HG02870 (cell line): ENCODE measurements around the gene TRMT61B.
A peak's percentile ranks its signal among the peaks of the same experiment; 100 is the strongest.

Source experiments
- ATAC-seq: cut with Tn5 transposase; IDR thresholded peaks from one replicate; pipeline ENCODE4 v1.9.1; 2021; ENCODE audit warnings: mild to moderate bottlenecking, moderate library complexity; ENCODE audit not compliant: unreplicated experiment

TRMT61B gene

DNA sequence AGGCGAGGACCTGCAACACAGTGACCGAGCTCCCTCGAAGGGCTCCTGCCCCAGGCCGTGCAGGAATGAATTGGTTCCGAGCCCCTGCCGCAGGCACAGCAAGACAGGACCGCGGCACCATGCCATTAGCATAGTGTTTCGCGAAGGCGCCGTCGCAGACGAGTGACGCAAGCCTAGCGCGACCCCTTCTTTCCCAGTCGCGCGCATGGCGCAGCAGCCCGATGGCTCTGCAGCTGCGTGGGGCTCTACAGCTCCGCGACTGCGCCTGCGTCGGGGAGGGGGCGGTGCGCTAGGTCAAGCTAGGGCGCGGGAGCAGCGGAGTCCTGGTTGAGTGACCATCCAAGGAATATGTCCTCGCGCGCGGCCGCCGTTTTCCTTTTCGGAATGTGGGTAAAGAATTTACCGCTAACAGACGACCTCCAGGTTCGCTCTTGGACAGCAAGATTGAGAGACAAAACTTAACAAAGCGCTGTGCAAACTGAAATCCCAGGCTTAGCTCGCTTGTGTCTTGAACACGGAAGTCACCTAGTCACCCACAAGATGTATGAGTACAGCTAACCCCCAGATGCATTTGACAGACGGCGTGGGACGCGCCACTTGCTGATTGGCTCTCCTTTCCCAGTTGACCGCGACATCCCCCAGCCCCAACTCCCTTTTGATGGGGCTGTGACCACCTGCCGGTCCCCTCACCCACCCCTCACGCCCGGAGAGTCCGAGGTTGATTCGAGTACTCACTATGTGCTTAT lies at the start of gene TRMT61B:
Gene TRMT61B, minus strand, starts transcription at position 164 of the 746 bp plus-strand sequence. Its CDS starts 32 bp downstream, at position 132.
- ATAC-seq: peak; percentile 97

DNA sequence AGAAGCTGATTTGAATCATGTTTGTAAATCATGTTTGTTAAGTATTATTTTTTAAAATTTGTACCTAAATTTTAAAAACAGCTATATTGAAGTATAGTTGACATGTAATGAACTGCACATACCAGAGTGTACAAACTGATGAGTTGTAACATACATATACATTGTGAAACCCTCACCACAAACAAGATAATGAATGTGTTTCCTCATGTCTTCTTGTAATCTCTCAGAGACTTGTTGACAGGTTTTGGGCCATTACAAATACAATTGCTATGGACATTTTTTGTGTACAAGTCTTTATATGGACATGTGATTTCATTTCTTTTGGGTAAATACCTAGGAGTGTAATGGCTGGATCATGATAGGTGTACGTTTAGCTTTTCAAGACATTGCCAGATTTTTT lies 45.8 kb upstream of the TRMT61B start:
- ATAC-seq: no peak

DNA sequence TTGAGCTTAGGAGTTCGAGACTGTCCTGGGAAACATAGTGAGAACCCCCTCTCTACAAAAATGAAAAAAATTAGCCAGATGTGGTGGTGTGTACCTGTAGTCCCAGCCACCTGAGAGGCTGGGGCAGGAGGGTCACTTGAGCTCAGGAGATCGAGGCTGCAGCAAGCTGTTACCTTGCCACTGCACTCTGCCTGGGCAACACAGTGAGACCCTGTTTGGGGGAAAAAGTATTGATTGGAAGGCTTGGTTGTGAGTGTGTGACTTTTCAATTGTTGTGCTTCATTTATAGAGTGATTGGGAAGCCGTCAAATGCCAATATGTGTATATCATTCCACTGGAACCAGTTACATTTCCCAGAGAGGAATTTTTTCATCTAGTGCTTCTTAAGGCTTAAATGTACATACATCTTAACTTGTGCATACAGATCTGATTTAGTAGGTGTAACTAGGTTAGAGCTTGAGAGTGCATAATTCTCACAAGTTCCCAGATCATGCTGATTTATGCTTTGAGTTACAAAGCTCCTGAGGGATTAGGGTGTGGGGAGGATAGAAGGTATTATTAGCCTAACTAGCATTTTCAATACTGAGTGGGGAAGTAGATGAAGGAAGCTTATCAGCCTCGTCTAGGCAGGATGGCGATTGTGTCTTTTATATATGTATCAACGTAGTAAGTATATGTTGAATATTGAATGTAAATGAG lies 39.7 kb upstream of the TRMT61B start:
- no peak for ATAC-seq

DNA sequence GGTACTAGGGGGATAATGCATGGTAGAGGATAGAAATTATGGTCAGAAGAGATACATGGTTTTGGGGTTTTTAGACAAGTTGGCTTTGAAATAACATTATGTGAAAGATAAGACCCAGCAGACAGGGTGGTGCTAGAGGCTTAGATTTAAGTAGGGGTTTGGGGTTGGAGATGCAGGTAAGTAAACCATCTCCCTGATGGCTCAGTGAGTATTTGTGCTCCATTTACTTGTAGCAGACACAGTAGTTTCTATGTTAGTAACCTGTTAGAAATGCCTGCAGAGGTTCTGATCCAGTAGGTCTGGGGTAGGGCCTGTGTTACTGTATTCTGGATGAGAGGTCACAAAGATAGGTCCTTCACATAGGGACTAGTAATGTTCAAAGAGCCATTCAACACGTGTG lies 38.1 kb upstream of the TRMT61B start:
- ATAC-seq: no peak

DNA sequence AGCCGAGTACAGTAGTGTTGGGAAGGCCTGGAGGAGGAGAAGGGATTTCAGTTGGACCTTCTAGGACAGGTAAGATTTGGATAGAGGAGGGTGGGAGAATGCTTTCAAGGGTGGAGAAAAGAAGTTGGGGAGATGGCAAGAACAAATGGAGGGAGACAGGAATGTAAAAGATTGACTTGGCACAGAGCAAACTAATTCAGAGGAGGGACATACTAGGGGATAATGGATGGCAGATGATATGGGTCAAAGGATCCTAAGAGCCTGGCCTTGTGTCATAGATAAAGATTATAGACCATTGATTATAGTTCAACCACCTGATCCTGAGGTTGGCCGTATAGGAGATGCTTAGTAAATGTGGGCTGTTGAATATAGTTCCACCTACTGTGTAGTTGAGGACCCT lies 36.7 kb upstream of the TRMT61B start:
- ATAC-seq: no peak

DNA sequence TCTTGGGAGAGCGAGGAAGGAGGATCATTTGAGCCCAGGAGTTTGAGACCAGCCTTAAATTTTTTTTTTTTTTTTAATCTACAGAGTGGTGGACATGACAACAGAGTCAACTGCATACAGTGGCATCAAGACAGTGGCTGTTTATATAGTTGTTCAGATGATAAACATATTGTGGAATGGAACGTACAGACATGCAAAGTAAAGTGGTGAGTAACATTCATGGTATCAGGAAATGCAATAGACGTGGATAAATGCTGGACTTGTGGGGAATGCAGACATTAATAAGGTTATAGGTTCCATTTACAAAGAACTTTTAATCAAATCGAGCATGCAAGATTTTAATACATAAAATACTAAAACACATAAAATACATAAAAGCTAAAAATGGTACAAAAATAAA lies 36.3 kb upstream of the TRMT61B start:
- no peak for ATAC-seq

DNA sequence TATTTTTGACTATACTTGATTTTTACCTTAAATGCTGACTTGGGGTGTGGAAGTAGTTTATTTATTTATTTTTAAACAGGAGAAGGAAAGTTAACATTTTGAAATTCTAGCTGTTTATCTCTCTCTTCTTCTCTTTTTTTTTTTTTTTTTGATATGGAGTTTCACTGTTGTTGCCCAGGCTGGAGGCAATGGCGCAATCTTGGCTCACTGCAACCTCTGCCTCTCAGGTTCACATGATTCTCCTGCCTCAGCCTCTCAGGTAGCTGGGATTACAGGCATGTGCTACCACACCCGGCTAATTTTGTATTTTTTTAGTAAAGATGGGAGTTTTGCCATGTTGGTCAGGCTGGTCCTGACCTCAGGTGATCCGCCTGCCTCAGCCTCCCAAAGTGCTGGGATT lies 35.4 kb upstream of the TRMT61B start:
- no peak for ATAC-seq

DNA sequence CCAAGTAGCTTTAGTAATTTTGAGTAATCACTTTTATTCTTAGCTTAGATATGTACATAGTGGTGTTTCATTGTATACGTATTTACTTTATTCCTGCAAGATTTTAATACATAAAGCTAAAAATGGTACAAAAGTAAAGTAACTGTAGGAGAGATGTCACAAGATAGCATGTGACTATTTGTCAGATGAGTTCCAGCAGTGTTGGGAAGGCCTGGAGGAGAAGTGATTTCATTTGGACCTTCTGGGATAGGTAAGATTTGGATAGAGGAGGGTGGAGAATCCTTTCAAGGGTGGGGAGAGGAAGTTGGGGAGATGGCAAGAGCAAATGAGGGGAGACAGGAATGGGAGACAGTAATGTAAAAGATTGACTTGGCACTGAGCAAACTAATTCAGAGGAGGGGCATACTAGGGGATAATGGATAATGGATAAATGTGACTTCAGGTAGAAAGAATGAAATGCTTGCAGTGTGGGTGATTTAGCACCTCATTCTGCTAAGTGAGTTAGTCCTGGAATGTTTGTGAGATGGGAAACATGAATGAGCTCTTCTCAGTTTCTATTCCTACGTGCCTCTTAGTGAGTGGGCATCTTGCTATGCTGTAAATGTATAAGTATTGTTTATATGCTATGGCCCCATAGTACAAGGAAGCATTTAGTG lies 34.8 kb upstream of the TRMT61B start:
- no peak for ATAC-seq

DNA sequence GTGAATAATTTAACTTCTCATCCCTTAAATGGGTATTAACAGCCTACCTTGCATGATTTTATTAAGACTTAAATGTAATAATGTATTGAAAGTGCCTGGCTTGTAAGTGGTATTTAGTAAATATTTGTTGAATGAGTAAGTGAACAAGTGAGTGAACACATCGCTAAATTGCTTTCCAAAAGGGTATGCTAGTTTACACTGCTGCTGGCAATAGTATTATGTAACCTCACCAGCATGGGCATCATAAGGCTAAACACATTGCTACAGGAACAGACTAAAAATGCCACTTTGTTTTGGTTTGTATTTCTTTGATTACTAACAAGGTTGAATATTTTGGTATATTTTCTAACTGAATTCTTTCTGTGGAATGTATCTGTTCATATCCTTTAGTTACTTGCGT lies 34.2 kb upstream of the TRMT61B start:
- ATAC-seq: no peak

DNA sequence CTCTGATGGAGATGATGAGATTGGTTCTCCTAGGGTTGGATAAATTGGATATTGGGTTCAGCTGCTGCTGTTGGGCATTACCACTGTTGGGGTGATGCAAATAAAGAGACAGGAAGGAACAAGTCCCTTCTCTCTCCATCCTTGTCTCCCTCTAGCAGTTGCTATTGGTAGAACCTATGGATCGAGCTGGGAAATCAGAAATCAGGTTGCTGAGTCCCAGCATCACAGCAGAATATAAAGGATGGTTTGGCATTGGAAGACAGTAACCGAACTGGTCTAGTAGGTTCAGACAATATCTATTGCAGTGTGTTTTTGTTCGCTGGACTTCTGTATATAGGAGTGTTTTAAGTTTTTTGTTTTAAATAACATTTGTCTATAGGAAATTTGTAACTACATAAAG lies 32.5 kb upstream of the TRMT61B start:
- no peak for ATAC-seq

DNA sequence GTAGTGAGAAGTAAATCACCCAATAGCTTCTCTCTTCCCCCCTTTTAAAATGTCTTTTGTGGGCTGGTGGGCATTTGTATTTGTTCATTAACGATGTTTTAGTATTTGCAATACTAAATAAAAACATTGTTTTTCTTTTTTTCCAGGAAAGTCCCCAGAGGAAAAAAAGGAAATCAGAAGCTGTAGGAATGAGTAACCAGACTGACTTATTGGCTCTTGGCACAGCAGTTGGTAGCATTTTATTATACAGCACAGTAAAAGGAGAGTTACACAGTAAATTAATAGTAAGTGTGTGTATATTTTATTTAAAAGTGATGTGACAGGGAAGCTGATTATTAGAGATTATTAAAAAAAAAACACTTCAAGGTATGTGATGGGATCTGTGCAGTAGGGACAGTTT lies 31.7 kb upstream of the TRMT61B start:
- ATAC-seq: no peak

DNA sequence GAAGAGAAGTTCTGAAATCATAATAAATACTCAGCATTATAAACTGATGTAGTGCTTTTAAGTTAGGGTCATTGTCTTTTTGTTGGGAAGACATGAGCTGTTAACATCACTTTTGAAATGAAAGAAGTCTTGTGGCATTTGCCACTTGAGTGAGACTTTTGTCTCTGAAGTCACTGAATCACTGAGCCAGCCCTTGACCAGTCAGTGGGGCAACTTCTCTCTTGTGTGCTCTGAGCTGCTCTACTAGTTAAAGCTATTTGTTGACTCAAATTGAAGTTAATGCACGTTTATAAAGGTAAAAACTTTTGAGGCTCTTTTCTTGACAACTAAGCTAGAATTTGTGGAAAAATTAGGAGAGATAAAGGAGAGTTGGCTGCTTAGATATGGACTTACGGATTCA lies 31.1 kb upstream of the TRMT61B start:
- ATAC-seq: no peak

DNA sequence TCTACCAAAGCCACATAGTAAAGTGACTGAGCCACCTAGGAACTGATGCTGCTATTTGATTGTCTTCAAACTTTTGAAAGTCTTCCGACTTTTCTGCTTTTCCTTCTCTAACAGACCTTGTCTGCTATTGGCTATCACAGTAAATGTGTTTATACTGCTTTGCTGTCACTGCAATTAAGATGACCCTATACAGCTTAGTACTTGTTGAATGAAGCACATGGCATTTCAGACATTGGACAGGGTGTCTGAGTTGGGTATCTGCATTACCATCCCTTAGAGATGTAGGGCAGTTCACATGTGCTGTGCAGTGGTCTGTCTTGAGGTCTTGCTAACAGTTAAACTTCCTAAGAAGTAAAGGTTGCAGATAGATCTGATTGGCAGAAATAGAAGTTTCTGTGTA lies 27.9 kb upstream of the TRMT61B start:
- ATAC-seq: no peak

DNA sequence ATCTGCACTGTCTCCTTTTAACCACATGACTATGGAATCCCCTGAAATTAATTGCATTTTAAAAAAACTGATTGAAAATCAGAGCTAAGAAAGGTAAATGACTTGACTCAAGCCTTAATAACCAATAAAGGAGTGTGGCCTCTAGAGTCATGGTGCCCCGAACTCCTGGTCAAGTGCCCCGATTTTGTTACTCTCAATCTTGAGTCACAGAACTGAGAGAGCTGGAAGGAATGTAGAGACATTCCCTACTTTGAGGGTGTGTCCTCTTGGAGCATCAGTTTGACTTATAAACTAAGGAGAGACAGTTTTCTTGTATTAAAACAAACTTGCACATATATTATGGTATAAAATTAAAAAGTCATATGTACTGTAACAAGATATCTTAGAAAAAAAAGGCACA lies 26.8 kb upstream of the TRMT61B start:
- ATAC-seq: no peak

DNA sequence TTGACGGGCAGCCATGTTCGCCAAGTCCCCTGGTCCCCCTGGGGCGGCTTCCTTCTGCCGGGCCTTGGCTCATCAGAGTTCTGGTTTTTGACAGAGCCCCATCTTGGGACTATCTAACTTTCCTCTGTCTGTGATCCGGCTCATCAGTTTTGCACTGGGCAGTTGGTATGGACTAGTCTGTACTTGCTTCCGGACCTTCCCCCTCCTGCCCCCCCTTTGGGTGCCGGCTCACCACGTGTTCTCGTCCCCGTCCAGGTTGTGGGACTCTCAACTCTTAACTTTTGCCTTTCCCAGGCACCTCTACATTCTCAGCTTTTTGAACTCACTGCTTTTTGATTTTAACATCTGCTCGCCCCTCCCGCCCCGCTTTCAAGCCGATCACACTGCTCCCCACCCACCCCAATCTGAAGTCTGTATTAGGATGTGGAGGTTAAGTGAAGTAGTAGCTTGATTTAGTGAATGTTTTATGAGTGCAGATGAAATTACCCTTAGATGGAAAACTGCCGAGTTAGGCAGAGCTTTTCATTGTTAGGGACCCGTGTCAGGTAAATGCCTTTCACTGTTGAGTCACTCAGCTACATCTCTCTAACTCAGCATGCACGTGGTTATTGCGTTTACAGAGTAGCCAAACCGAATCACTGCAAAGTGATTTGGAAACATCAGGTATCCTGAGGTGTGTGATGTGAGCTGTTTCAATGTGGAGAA lies 25.2 kb upstream of the TRMT61B start:
- peak; percentile 13 for ATAC-seq

DNA sequence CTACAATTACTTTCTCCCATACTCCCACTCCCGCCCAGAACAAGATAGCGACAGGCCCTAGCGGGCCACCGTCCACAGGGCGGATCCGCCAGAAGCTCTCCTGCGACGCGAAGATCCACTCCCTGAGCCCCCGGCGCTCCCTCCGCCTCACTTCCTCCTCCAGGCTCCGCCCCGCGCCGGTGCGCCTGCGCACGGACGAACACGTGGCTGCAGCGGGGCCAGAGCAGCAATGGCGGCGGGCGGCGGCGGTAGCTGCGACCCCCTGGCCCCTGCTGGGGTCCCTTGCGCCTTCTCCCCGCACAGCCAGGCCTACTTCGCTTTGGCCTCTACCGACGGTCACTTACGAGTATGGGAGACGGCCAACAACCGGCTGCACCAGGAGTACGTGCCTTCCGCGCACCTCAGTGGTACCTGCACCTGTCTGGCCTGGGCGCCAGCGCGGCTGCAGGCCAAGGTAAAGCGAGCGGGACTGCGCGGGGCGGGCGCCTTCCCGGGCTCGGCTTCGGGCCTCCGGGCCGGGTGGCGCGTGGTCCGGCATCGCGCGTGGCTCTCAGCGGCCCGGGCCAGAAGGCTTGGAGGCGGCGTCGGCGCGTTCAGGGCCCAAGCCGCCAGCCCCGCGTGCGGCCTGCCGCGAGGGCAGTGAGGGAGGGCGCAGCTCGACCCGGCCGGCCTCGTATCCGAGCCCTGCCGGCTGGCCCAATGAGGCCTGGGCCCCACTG lies 24.5 kb upstream of the TRMT61B start, which contains the start of gene WDR43:
Gene WDR43, plus strand, starts transcription at position 198 of the 719 bp plus-strand sequence. Its CDS starts 32 bp downstream, at position 230.
- ATAC-seq: peak; percentile 86

DNA sequence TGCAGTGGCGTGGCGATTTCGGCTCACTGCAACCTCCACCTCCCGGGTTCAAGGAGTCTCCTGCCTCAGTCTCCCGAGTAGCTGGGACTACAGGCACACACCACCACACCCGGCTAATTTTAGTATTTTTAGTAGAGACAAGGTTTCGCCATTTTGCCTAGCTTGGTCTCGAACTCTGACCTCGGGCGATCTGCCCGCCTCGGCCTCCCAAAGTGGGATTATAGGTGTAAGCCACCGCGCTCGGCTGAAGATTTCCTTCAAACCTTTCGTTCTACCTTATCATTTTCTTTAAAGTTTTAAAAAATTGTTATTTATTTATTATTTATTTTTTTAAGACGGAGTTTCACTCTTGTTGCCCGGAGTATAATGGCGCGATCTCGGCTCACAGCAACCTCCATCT lies 23.4 kb upstream of the TRMT61B start:
- ATAC-seq: no peak

DNA sequence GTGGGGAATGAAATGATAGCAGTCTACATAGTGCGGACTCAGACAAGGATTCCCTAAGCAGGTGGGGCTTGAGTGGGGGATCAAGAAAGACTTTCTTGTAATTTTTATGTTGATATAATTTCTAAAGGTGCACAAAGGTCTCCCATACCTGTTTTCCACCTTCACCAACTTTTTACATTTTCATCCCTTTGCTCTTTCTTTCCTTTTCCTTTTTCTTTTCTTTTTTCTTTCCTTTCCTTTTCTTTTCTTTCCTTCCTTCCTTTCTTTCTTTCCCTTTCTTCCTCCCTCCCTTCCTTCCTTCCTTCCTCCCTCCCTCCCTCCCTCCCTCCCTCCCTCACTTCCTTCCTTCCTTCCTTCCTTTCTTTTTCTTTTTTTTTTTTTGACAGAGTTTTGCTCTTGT lies 10.1 kb upstream of the TRMT61B start:
- ATAC-seq: no peak

DNA sequence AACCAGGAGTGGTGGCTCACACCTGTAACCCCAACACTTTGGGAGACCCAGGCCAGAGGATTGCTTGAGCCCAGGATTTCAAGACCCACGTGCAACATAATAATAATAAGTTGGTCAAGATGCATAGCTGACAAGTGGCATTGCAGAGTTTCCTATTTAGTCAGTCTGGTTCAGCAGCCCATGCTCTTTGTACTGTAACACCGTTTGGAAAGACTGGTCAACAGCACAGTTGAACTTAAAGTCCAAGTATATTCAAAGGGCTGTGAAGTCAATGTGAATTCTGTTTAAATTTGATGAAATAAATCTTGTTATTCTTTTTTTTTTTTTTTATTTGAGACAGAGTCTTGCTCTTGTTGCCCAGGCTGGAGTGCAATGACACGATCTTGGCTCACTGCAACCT lies 1.5 kb upstream of the TRMT61B start:
- ATAC-seq: no peak

DNA sequence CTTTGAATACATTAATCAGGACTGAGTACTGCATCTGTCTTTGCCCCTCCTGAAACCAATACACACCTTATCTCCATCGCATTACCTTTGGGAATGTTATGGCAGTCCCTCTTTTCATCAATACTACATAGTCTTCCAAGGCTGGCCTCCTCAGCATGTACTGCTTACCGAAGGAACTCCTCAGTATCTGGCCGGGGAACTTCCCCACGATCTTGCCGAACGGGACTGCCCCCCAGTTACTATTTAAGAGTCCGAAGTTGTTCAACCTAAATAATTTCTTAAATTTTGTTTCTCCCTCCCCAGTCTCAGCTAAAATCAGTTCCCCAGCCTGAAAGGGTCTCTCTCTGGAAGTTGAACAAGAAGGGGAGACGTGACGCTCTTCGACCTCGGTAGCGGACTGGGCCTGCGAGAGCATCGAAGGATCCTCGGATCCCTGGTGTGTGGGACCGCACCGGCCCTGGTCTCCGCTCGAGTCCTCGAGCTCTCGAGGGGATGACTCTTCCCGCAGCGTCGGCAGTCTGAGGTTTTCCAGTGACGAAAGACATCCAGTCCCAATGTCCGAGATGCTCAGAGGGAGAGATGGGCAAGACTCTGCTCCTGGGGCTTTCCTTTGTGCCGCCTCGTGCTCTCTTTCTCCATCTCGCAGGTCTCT lies 489 bp downstream of the TRMT61B start:
- no peak for ATAC-seq
